Neural cell (in vitro differentiated cells): ENCODE data around the gene BTBD16. TPM values are rescaled to one million over a fixed set of nuclear protein-coding genes. Genes with fewer than 3 reads are reported as not detected.

ENCODE experiments used
- H2AFZ ChIP-seq: fragments of 200-600, 300-800 bp; sonication (generic), shearing (Covaris generic); 2 replicates; pipeline ENCODE4 v1.6.0; 2014; ENCODE audit warnings: low read depth, mild to moderate bottlenecking, antibody characterized with exemption, low read length, moderate library complexity
- H3F3A ChIP-seq: fragments of 200-600 bp; shearing (Covaris generic); 2 replicates; pipeline ENCODE4 v1.6.1; 2016; ENCODE audit warnings: mild to moderate bottlenecking, moderate library complexity, mixed read lengths, antibody characterized with exemption, low read length; ENCODE audit not compliant: insufficient read depth, poor library complexity, severe bottlenecking
- H3K27ac ChIP-seq: fragments of 200-600, 300-800 bp; sonication (generic), shearing (Covaris generic); 2 replicates; pipeline ENCODE4 v1.5.1; 2014; ENCODE audit warnings: mild to moderate bottlenecking, low read length, moderate library complexity
- H3K27me3 ChIP-seq: fragments of 300-800, 200-600 bp; sonication (generic), shearing (Covaris generic); 2 replicates; pipeline ENCODE4 v1.6.0; 2014; ENCODE audit warnings: mild to moderate bottlenecking, low read depth, low read length, moderate library complexity; ENCODE audit not compliant: insufficient read depth
- H3K36me3 ChIP-seq: fragments of 300-800, 200-600 bp; sonication (generic), shearing (Covaris generic); 2 replicates; pipeline ENCODE4 v1.5.1; 2014; ENCODE audit warnings: mild to moderate bottlenecking, antibody characterized with exemption, low read length, moderate library complexity; ENCODE audit not compliant: insufficient read depth
- H3K4me2 ChIP-seq: fragments of 300-800, 200-600 bp; sonication (generic), shearing (Covaris generic); 2 replicates; pipeline ENCODE4 v1.6.0; 2014; ENCODE audit warnings: mild to moderate bottlenecking, low read length
- H3K4me3 ChIP-seq: fragments of 300-800, 200-600 bp; sonication (generic), shearing (Covaris generic); 2 replicates; pipeline ENCODE4 v1.5.1; 2014; ENCODE audit warnings: mild to moderate bottlenecking, low read length, moderate library complexity
- H3K79me2 ChIP-seq: fragments of 200-600 bp; shearing (Covaris generic); replicated peaks from 2 replicates; pipeline ENCODE4 v1.6.0; 2014; ENCODE audit warnings: mild to moderate bottlenecking, low read length, moderate library complexity; ENCODE audit not compliant: insufficient read depth
- H3K9ac ChIP-seq: fragments of 300-800, 200-600 bp; sonication (generic), shearing (Covaris generic); 2 replicates; pipeline ENCODE4 v1.6.1; 2016; ENCODE audit warnings: mild to moderate bottlenecking, low read length, mixed read lengths
- H3K9me2 ChIP-seq: fragments of 200-600 bp; shearing (Covaris generic); 2 replicates; pipeline ENCODE4 v1.6.1; 2016; ENCODE audit warnings: mild to moderate bottlenecking, low read length, mixed read lengths; ENCODE audit not compliant: insufficient read depth
- H3K9me3 ChIP-seq: fragments of 200-600, 300-800 bp; sonication (generic), shearing (Covaris generic); 2 replicates; pipeline ENCODE4 v1.6.1; 2016; ENCODE audit warnings: mild to moderate bottlenecking, mixed run types, low read length, moderate library complexity, mixed read lengths
- H4K20me1 ChIP-seq: fragments of 200-600 bp; shearing (Covaris generic); 2 replicates; pipeline ENCODE4 v1.6.1; 2016; ENCODE audit warnings: mild to moderate bottlenecking, mixed run types; ENCODE audit not compliant: insufficient read depth
- EP300 ChIP-seq: fragments of 450-650 bp; conservative IDR thresholded peaks from 2 replicates; pipeline ENCODE4 v1.6.1; 2014; ENCODE audit warnings: antibody characterized with exemption, mild to moderate bottlenecking, moderate library complexity; ENCODE audit not compliant: poor library complexity, severe bottlenecking
- EZH2 ChIP-seq: fragments of 200-600, 300-800 bp; shearing (Covaris generic), sonication (generic); IDR thresholded peaks from 2 replicates; pipeline ENCODE4 v1.6.1; 2014; ENCODE audit warnings: antibody characterized with exemption, low read length, borderline replicate concordance, mild to moderate bottlenecking; ENCODE audit not compliant: insufficient read depth, poor library complexity, severe bottlenecking
- MXI1 ChIP-seq: fragments of 450-650 bp; conservative IDR thresholded peaks from 2 replicates; pipeline ENCODE4 v1.6.1; 2014; ENCODE audit warnings: antibody characterized with exemption, mild to moderate bottlenecking; ENCODE audit not compliant: poor library complexity, severe bottlenecking
- POLR2AphosphoS5 ChIP-seq: IDR thresholded peaks from 2 replicates; pipeline ENCODE4 v1.6.1; 2012
- RAD21 ChIP-seq: fragments of 450-650 bp; conservative IDR thresholded peaks from 2 replicates; pipeline ENCODE4 v1.6.1; 2014; ENCODE audit warnings: antibody characterized with exemption, mild to moderate bottlenecking, moderate library complexity
- SMC3 ChIP-seq: fragments of 450-650 bp; conservative IDR thresholded peaks from 2 replicates; pipeline ENCODE4 v1.6.1; 2014; ENCODE audit warnings: antibody characterized with exemption, mild to moderate bottlenecking, moderate library complexity; ENCODE audit not compliant: poor library complexity
- TAF1 ChIP-seq: IDR thresholded peaks from 2 replicates; pipeline ENCODE4 v1.6.1; 2012; ENCODE audit warnings: low read depth
- polyA plus RNA-seq: library from polyadenylated mRNA; depleted of rRNA; stranded (reverse); fragments of >200 nt; gene quantifications from 2 replicates; pipeline ENCODE4 v1.2.3, GENCODE V29; 2014
- TF ChIP-seq, protein P1 (sequence below): IDR thresholded peaks from 2 replicates; pipeline ENCODE4 v1.6.1; 2012; ENCODE audit warnings: borderline replicate concordance
- TF ChIP-seq, protein P2 (sequence below): fragments of 450-650 bp; IDR thresholded peaks from 2 replicates; pipeline ENCODE4 v1.5.1; 2014; ENCODE audit warnings: antibody characterized with exemption, mild to moderate bottlenecking, moderate library complexity; ENCODE audit not compliant: poor library complexity, severe bottlenecking

Gene BTBD16
- polyA plus RNA-seq, 1 donor from 2014 or later: not detected

DNA sequence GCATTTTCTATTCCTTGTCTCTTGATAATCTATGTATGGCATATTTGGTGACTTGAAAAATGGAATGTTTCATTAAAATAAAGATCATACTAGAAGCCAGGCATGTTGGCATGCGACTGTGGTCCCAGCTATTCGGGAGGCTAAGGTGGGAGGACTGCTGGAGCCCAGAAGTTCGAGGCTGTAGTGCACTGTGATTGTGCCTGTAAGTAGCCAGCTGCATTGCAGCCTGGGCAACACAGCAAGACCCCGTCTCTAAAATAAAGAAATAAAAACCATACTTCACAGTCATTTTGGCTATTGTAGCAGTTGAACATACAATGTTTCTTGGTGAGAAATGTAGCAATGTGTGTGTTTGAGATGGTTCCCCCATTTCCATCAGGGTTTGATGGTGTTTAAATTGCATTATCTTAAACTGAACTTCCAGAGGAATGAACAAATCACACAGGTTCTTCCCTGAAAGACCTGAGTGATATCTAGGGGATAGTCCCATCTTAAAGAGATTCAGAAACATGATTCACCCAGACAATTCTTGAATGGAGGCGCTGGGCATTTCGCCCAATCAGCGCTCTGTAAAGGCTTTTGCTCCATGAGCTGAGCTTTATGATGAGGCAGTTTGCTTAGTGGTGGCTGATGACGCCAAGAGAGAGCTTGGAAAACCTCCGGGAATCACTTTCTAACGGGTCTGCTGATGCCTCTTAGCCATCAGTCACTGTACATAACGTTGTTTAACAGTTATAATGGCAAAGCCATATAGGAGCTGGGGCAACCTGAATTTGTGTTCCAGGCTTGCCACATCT lies 19.4 kb upstream of the BTBD16 start:
- H3K4me3 ChIP-seq: no peak overlapping the region
- no peak overlapping the region for H2AFZ ChIP-seq
- H4K20me1 ChIP-seq: no peaks in the 10 kb centered on the region
- H3K9me3 ChIP-seq: no peaks in the 10 kb centered on the region
- no peaks in the 10 kb centered on the region for H3K36me3 ChIP-seq
- no peaks in the 10 kb centered on the region for H3K79me2 ChIP-seq
- no peaks in the 10 kb centered on the region for H3F3A ChIP-seq
- H3K4me2 ChIP-seq: no peak overlapping the region
- no peak overlapping the region for H3K27ac ChIP-seq
- H3K27me3 ChIP-seq: no peaks in the 10 kb centered on the region
- no peak overlapping the region for H3K9ac ChIP-seq
- H3K9me2 ChIP-seq: no peaks in the 10 kb centered on the region
- TF ChIP-seq SMC3: no peak
- no peak for TF ChIP-seq TAF1
- TF ChIP-seq EP300: no peak
- TF ChIP-seq RAD21: no peak
- TF ChIP-seq, protein P1, sequence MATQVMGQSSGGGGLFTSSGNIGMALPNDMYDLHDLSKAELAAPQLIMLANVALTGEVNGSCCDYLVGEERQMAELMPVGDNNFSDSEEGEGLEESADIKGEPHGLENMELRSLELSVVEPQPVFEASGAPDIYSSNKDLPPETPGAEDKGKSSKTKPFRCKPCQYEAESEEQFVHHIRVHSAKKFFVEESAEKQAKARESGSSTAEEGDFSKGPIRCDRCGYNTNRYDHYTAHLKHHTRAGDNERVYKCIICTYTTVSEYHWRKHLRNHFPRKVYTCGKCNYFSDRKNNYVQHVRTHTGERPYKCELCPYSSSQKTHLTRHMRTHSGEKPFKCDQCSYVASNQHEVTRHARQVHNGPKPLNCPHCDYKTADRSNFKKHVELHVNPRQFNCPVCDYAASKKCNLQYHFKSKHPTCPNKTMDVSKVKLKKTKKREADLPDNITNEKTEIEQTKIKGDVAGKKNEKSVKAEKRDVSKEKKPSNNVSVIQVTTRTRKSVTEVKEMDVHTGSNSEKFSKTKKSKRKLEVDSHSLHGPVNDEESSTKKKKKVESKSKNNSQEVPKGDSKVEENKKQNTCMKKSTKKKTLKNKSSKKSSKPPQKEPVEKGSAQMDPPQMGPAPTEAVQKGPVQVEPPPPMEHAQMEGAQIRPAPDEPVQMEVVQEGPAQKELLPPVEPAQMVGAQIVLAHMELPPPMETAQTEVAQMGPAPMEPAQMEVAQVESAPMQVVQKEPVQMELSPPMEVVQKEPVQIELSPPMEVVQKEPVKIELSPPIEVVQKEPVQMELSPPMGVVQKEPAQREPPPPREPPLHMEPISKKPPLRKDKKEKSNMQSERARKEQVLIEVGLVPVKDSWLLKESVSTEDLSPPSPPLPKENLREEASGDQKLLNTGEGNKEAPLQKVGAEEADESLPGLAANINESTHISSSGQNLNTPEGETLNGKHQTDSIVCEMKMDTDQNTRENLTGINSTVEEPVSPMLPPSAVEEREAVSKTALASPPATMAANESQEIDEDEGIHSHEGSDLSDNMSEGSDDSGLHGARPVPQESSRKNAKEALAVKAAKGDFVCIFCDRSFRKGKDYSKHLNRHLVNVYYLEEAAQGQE: no peak
- TF ChIP-seq, protein P2, sequence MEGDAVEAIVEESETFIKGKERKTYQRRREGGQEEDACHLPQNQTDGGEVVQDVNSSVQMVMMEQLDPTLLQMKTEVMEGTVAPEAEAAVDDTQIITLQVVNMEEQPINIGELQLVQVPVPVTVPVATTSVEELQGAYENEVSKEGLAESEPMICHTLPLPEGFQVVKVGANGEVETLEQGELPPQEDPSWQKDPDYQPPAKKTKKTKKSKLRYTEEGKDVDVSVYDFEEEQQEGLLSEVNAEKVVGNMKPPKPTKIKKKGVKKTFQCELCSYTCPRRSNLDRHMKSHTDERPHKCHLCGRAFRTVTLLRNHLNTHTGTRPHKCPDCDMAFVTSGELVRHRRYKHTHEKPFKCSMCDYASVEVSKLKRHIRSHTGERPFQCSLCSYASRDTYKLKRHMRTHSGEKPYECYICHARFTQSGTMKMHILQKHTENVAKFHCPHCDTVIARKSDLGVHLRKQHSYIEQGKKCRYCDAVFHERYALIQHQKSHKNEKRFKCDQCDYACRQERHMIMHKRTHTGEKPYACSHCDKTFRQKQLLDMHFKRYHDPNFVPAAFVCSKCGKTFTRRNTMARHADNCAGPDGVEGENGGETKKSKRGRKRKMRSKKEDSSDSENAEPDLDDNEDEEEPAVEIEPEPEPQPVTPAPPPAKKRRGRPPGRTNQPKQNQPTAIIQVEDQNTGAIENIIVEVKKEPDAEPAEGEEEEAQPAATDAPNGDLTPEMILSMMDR: no peak
- TF ChIP-seq EZH2: no peak
- no peak for TF ChIP-seq POLR2AphosphoS5
- TF ChIP-seq MXI1: no peak

DNA sequence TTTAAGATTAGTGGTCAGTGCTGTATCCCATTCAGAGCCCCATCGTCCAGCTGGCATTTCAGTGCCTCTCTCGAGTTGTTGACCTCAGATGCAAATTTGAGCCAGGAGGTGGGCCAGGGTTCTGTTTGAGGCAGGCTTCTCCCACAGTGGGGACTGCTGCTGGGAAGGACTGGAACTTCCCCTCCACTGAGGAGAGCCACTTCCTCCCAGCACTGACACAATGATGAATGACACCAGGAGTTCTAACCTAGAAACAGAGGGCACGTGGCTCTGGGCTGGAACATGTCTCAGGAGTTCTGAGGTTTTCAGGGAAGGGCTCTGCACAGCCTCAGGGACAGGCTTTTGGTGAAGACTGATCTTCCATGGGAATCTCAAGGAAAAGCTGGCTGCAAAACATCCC lies 18.3 kb upstream of the BTBD16 start:
- Histone ChIP-seq H3F3A (no peaks in the 10 kb centered on the region), H3K27ac (no peak overlapping the region), H3K9ac (no peak overlapping the region), H3K27me3 (no peaks in the 10 kb centered on the region), H3K9me3 (no peaks in the 10 kb centered on the region), H3K4me2 (no peak overlapping the region), H3K79me2 (no peaks in the 10 kb centered on the region), H3K9me2 (no peaks in the 10 kb centered on the region), H3K4me3 (no peak overlapping the region), H3K36me3 (no peaks in the 10 kb centered on the region), H4K20me1 (no peaks in the 10 kb centered on the region), H2AFZ (no peak overlapping the region)
- TF ChIP-seq, protein P1: no peak
- no peak for TF ChIP-seq SMC3
- TF ChIP-seq EP300: no peak
- TF ChIP-seq EZH2: no peak
- TF ChIP-seq POLR2AphosphoS5: no peak
- no peak for TF ChIP-seq RAD21
- TF ChIP-seq, protein P2: no peak
- TF ChIP-seq MXI1: no peak
- TF ChIP-seq TAF1: no peak
